Type B pancreatic cell (in vitro differentiated cells): ENCODE data around the gene CCNL1. TPM values are rescaled to one million over a fixed set of nuclear protein-coding genes. Genes with fewer than 3 reads are reported as not detected.

Source experiments
- DNase-seq: peaks from one replicate; pipeline ENCODE4 v3.0.0; 2021; ENCODE audit warnings: mixed read lengths; ENCODE audit not compliant: unreplicated experiment; ENCODE audit errors: extremely low spot score
- H3K27ac Mint-ChIP-seq: 2 replicates; pipeline ENCODE4 v1.8.0; 2021; ENCODE audit warnings: mild to moderate bottlenecking, mixed read lengths
- H3K27me3 Mint-ChIP-seq: 2 replicates; pipeline ENCODE4 v1.8.0; 2021; ENCODE audit warnings: mixed read lengths
- H3K36me3 Mint-ChIP-seq: 2 replicates; pipeline ENCODE4 v1.8.0; 2021; ENCODE audit warnings: mixed read lengths
- H3K4me1 Mint-ChIP-seq: one replicate; pipeline ENCODE4 v1.8.0; 2021; ENCODE audit warnings: mixed read lengths; ENCODE audit not compliant: unreplicated experiment
- H3K4me3 Mint-ChIP-seq: 2 replicates; pipeline ENCODE4 v1.8.0; 2021; ENCODE audit warnings: mild to moderate bottlenecking, mixed read lengths
- H3K9me3 Mint-ChIP-seq: 2 replicates; pipeline ENCODE4 v1.8.0; 2021; ENCODE audit warnings: mixed read lengths
- CTCF ChIP-seq: fragments of 200-600 bp; sonication (generic); conservative IDR thresholded peaks from 2 replicates; pipeline ENCODE4 v1.5.0; 2021; ENCODE audit warnings: antibody characterized with exemption, mild to moderate bottlenecking
- total RNA-seq: library from RNA; stranded (reverse); gene quantifications from 2 replicates; pipeline ENCODE4 v1.2.1, GENCODE V29; 2021; ENCODE audit warnings: low replicate concordance

The CCNL1 gene
- total RNA-seq, 1 donor from 2014 or later = 145 TPM

- H3K9me3 Mint-ChIP-seq = no peaks in the 10 kb centered on the region
- H3K36me3 Mint-ChIP-seq = no peaks in the 10 kb centered on the region
- no peak for TF ChIP-seq CTCF
- H3K4me1 Mint-ChIP-seq = peaks cover 47% of the 10 kb centered on the region
- DNase-seq = no peak
- peak overlapping the region; percentile 29 for H3K27ac Mint-ChIP-seq
- H3K4me3 Mint-ChIP-seq = no peak overlapping the region
- H3K27me3 Mint-ChIP-seq = no peaks in the 10 kb centered on the region
These were observed 28.1 kb downstream of the CCNL1 start for GRCh38 chr3:157131861-157132260.

- Mint-ChIP-seq H3K4me1 (peaks cover 44% of the 10 kb centered on the region), H3K4me3 (peak overlapping the region; percentile 69), H3K9me3 (no peaks in the 10 kb centered on the region), H3K36me3 (no peaks in the 10 kb centered on the region), H3K27ac (peak overlapping the region; percentile 92), H3K27me3 (no peaks in the 10 kb centered on the region)
- no peak for DNase-seq
- TF ChIP-seq CTCF = peak; percentile 91
These were observed 29.3 kb downstream of the CCNL1 start for GRCh38 chr3:157130467-157131251.

GRCh38 chr3:157129803-157130466, 30.0 kb downstream of the CCNL1 start:
- Mint-ChIP-seq H3K4me3 (peak overlapping the region; percentile 69), H3K9me3 (no peaks in the 10 kb centered on the region), H3K27me3 (no peaks in the 10 kb centered on the region), H3K36me3 (no peaks in the 10 kb centered on the region), H3K27ac (peak overlapping the region; percentile 92), H3K4me1 (peaks cover 46% of the 10 kb centered on the region)
- no peak for TF ChIP-seq CTCF
- DNase-seq = no peak

- Mint-ChIP-seq H3K4me1 (peaks cover 48% of the 10 kb centered on the region), H3K27ac (peak overlapping the region; percentile 92), H3K4me3 (no peak overlapping the region), H3K9me3 (no peaks in the 10 kb centered on the region), H3K36me3 (no peaks in the 10 kb centered on the region), H3K27me3 (no peaks in the 10 kb centered on the region)
- TF ChIP-seq CTCF = no peak
- DNase-seq = no peak
These were observed 30.9 kb downstream of the CCNL1 start for GRCh38 chr3:157128771-157129681.
